ENCODE data around the gene ALOX5. TPM values are rescaled to one million over a fixed set of nuclear protein-coding genes. Genes with fewer than 3 reads are reported as not detected.
"Not testable (repeated sequence)": the region's sequence is repeated elsewhere in the genome, so short reads cannot be mapped to it uniquely, and the experiment has no call there.

The ALOX5 gene
- total and polyA plus RNA-seq, 2 experiments from 2014 or later, result 3.7 to 5.4 TPM

DNA sequence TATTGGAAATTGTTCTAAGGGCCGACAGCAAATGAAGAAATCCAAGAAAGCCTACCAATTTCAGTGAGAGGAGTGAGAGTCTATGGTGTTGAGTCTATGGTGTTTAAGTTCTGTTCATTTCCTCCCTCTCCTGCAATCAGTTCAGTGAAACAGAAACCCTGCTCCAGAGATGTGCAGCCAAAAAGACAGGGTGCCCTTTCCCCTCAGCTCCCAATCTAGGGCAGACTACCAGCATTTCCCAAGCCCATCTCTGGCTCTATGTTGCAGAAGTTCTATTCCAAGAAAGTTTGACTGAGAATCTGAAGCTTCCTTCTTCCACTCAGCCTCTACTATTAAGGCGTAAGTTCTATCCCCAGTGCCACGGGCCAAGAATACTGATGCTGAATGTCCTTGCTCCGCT, 18.5 kb upstream of the ALOX5 start (continued):
- TF ChIP-seq, protein P1, sequence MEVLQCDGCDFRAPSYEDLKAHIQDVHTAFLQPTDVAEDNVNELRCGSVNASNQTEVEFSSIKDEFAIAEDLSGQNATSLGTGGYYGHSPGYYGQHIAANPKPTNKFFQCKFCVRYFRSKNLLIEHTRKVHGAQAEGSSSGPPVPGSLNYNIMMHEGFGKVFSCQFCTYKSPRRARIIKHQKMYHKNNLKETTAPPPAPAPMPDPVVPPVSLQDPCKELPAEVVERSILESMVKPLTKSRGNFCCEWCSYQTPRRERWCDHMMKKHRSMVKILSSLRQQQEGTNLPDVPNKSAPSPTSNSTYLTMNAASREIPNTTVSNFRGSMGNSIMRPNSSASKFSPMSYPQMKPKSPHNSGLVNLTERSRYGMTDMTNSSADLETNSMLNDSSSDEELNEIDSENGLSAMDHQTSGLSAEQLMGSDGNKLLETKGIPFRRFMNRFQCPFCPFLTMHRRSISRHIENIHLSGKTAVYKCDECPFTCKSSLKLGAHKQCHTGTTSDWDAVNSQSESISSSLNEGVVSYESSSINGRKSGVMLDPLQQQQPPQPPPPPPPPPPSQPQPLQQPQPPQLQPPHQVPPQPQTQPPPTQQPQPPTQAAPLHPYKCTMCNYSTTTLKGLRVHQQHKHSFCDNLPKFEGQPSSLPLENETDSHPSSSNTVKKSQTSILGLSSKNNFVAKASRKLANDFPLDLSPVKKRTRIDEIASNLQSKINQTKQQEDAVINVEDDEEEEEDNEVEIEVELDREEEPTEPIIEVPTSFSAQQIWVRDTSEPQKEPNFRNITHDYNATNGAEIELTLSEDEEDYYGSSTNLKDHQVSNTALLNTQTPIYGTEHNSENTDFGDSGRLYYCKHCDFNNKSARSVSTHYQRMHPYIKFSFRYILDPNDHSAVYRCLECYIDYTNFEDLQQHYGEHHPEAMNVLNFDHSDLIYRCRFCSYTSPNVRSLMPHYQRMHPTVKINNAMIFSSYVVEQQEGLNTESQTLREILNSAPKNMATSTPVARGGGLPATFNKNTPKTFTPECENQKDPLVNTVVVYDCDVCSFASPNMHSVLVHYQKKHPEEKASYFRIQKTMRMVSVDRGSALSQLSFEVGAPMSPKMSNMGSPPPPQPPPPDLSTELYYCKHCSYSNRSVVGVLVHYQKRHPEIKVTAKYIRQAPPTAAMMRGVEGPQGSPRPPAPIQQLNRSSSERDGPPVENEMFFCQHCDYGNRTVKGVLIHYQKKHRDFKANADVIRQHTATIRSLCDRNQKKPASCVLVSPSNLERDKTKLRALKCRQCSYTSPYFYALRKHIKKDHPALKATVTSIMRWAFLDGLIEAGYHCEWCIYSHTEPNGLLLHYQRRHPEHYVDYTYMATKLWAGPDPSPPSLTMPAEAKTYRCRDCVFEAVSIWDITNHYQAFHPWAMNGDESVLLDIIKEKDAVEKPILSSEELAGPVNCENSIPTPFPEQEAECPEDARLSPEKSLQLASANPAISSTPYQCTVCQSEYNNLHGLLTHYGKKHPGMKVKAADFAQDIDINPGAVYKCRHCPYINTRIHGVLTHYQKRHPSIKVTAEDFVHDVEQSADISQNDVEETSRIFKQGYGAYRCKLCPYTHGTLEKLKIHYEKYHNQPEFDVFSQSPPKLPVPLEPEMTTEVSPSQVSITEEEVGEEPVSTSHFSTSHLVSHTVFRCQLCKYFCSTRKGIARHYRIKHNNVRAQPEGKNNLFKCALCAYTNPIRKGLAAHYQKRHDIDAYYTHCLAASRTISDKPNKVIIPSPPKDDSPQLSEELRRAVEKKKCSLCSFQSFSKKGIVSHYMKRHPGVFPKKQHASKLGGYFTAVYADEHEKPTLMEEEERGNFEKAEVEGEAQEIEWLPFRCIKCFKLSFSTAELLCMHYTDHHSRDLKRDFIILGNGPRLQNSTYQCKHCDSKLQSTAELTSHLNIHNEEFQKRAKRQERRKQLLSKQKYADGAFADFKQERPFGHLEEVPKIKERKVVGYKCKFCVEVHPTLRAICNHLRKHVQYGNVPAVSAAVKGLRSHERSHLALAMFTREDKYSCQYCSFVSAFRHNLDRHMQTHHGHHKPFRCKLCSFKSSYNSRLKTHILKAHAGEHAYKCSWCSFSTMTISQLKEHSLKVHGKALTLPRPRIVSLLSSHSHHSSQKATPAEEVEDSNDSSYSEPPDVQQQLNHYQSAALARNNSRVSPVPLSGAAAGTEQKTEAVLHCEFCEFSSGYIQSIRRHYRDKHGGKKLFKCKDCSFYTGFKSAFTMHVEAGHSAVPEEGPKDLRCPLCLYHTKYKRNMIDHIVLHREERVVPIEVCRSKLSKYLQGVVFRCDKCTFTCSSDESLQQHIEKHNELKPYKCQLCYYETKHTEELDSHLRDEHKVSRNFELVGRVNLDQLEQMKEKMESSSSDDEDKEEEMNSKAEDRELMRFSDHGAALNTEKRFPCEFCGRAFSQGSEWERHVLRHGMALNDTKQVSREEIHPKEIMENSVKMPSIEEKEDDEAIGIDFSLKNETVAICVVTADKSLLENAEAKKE (CRISPR knock-in tag; IDR thresholded peaks at IDR 0.05), result no peak
- TF ChIP-seq POLR2AphosphoS5 (IDR thresholded peaks at IDR 0.05; ENCODE audit: low read depth), result no peak
- no peak for TF ChIP-seq ZNF331 (CRISPR knock-in tag; IDR thresholded peaks at IDR 0.05; ENCODE audit: low read depth)
- TF ChIP-seq EZH2 (IDR thresholded peaks at IDR 0.05; ENCODE audit: low read depth, unreplicated experiment), result no peak

DNA sequence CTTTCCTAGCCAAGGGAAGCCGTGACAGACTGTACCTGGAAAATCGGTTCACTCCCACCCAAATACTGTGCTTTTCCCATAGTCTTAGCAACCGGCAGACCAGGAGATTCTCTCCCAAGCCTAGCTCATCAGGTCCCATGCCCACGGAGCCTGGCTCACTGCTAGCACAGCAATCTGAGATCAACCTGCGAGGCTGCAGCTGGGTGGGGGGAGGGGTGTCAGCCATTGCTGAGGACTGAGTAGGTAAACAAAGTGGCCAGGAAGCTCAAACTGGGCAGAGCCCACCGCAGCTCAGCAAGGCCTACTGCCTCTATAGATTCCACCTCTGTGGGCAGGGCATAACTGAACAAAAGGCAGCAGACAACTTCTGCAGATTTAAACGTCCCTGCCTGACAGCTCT, 15.1 kb upstream of the ALOX5 start:
- H3K9me3 Mint-ChIP-seq; H3K27me3 ChIP-seq (ENCODE audit: insufficient read depth); ATAC-seq; H3K36me3 Mint-ChIP-seq (ENCODE audit: low read depth); H3K79me2 ChIP-seq (replicated peaks; ENCODE audit: insufficient read depth); H3K9me2 ChIP-seq (ENCODE audit: insufficient read depth); H3F3A ChIP-seq (replicated peaks; ENCODE audit: low read depth); H4K20me1 ChIP-seq (replicated peaks; ENCODE audit: insufficient read depth); H3K27ac Mint-ChIP-seq; H3K27ac ChIP-seq (ENCODE audit: low read depth); H3K27me3 Mint-ChIP-seq (ENCODE audit: insufficient read depth, low read depth, poor library complexity); H3K36me3 ChIP-seq (ENCODE audit: insufficient read depth); H3K4me3 Mint-ChIP-seq: not testable (repeated sequence)
- peaks cover 36% of the 10 kb centered on the region for H3K4me1 Mint-ChIP-seq
- DNase-seq (ENCODE audit: low spot score), result peak; percentile 32
- H3K4me1 ChIP-seq (ENCODE audit: insufficient read depth), result peaks cover 14% of the 10 kb centered on the region; the same call in 1 of the 2 replicates
- 0 out of 2 replicates have a peak overlapping the region, but pooled peaks have one; percentile 9 for H3K4me3 ChIP-seq
- H2AFZ ChIP-seq, result peak overlapping the region; percentile 99
- peak overlapping the region; percentile 49; the same call in 1 of the 2 replicates for H3K4me2 ChIP-seq

DNA sequence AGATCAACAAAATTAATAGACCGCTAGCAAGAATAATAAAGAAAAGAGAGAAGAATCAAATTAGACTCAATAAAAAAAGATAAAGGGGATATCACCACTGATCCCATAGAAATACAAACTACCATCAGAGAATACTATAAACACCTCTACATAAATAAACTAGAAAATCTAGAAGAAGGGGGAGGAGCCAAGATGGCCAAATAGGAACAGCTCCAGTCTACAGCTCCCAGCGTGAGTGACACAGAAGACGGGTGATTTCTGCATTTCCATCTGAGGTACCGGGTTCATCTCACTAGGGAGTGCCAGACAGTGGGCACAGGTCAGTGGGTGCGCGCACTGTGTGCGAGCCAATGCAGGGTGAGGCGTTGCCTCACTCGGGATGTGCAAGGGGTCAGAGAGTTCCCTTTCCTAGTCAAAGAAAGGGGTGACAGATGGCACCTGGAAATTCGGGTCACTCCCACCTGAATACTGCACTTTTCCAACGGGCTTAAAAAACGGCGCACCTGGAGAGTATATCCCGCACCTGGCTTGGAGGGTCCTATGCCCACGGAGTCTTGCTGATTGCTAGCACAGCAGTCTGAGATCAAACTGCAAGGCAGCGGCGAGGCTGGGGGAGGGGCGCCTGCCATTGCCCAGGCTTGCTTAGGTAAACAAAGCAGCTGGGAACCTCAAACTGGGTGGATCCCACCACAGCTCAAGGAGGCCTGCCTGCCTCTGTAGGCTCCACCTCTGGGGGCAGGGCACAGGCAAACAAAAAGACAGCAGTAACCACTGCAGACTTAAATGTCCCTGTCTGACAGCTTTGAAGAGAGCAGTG, 11.8 kb upstream of the ALOX5 start:
- H2AFZ ChIP-seq, result peak overlapping the region; percentile 79; the same call in 1 of the 2 replicates
- H3K4me1 ChIP-seq (ENCODE audit: insufficient read depth), result peaks cover 14% of the 10 kb centered on the region; the same call in 1 of the 2 replicates
- H3K36me3 ChIP-seq (ENCODE audit: insufficient read depth); H3K27me3 ChIP-seq (ENCODE audit: insufficient read depth); H3K79me2 ChIP-seq (replicated peaks; ENCODE audit: insufficient read depth); H3K27me3 Mint-ChIP-seq (ENCODE audit: insufficient read depth, low read depth, poor library complexity); H4K20me1 ChIP-seq (replicated peaks; ENCODE audit: insufficient read depth); H3K9me2 ChIP-seq (ENCODE audit: insufficient read depth); H3F3A ChIP-seq (replicated peaks; ENCODE audit: low read depth); H3K36me3 Mint-ChIP-seq (ENCODE audit: low read depth); ATAC-seq; H3K27ac Mint-ChIP-seq; H3K27ac ChIP-seq (ENCODE audit: low read depth): not testable (repeated sequence)
- peak; percentile 56 for DNase-seq (ENCODE audit: low spot score)
- H3K4me1 Mint-ChIP-seq, result peaks cover 36% of the 10 kb centered on the region
- H3K9me3 Mint-ChIP-seq, result peaks cover 12% of the 10 kb centered on the region; the same call in 2 of the 3 replicates
- H3K4me3 Mint-ChIP-seq, result peak overlapping the region; percentile 78
- peak overlapping the region; percentile 77 for H3K4me2 ChIP-seq
- peak overlapping the region; percentile 62 for H3K4me3 ChIP-seq

DNA sequence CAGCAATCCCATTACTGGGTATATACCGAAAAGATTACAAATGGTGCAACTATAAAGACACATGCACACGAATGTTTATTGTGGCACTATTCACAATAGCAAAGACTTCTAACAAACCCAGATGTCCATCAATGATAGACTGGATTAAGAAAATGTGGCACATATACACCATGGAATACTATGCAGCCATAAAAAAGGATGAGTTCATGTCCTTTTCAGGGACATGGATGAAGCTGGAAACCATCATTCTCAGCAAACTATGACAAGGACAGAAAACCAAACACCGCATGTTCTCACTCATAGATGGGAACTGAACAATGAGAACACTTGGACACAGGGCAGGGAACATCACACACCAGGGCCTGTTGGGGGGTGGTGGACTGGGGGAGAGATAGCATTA, 6.4 kb upstream of the ALOX5 start:
- not testable (repeated sequence) for H3K36me3 Mint-ChIP-seq (ENCODE audit: low read depth); H3K27ac Mint-ChIP-seq; H3K4me1 ChIP-seq (ENCODE audit: insufficient read depth); H3K9me2 ChIP-seq (ENCODE audit: insufficient read depth); H3K4me1 Mint-ChIP-seq; H2AFZ ChIP-seq; H3K36me3 ChIP-seq (ENCODE audit: insufficient read depth); H3K79me2 ChIP-seq (replicated peaks; ENCODE audit: insufficient read depth); H3K4me3 Mint-ChIP-seq; H3K4me2 ChIP-seq; ATAC-seq; H3K27ac ChIP-seq (ENCODE audit: low read depth); DNase-seq (ENCODE audit: low spot score); H4K20me1 ChIP-seq (replicated peaks; ENCODE audit: insufficient read depth); H3F3A ChIP-seq (replicated peaks; ENCODE audit: low read depth); H3K4me3 ChIP-seq
- peaks cover 26% of the 10 kb centered on the region for H3K27me3 ChIP-seq (ENCODE audit: insufficient read depth)
- Mint-ChIP-seq H3K9me3 (peaks cover 12% of the 10 kb centered on the region), H3K27me3 (ENCODE audit: insufficient read depth, low read depth, poor library complexity) (peaks cover 14% of the 10 kb centered on the region)

Data from GM23338 (cell line).